Adrenal gland (tissue), 12 donors: ENCODE data around the gene CADM1. TPM values are rescaled to one million over a fixed set of nuclear protein-coding genes. Genes with fewer than 3 reads are reported as not detected.

Source experiments
- DNase-seq, 7 donors: peaks; one replicate each; pipeline ENCODE4 v3.0.0-alpha.2; 2019 to 2020
- H3K27ac ChIP-seq, 5 donors: fragments of 200-600 bp; sonication (generic) in 4 of 5; 1 replicate in 3 of 5; 2 replicates in 2 of 5; pipeline versions ENCODE4 v1.5.1 to v1.8.0; 2016 to 2020; ENCODE audit warnings: mild to moderate bottlenecking in 1 of 5
- H3K27me3 ChIP-seq: fragments of 200-600 bp; 2 replicates; pipeline ENCODE4 v1.8.0; 2021
- H3K36me3 ChIP-seq, 2 donors: fragments of 200-600 bp; replicated peaks in 1 of 2; 1 replicate in 1 of 2; 2 replicates in 1 of 2; pipeline versions ENCODE4 v1.5.1 to v1.8.0; 2018 to 2022
- H3K4me1 ChIP-seq, 2 donors: fragments of 200-600 bp; replicated peaks in 1 of 2; 1 replicate in 1 of 2; 2 replicates in 1 of 2; pipeline versions ENCODE4 v1.5.1 to v1.8.0; 2018 to 2021
- H3K4me3 ChIP-seq, 4 donors: fragments of 200-600 bp; sonication (generic) in 3 of 4; one replicate each; pipeline ENCODE4 v1.5.1; 2016 to 2018
- H3K9me3 ChIP-seq, 3 donors: fragments of 200-600 bp; sonication (generic) in 1 of 3; replicated peaks in 1 of 3; 1 replicate in 2 of 3; 2 replicates in 1 of 3; pipeline versions ENCODE4 v1.5.1 to v1.8.0; 2016 to 2021
- POLR2A ChIP-seq, 2 donors: fragments of 450-650 bp; IDR thresholded peaks; one replicate each; pipeline ENCODE4 v1.6.1; 2017; ENCODE audit warnings: antibody characterized with exemption in 2 of 2, mild to moderate bottlenecking in 2 of 2, moderate library complexity in 1 of 2
- WGBS, 4 donors: extraction: QIAGEN DNeasy Blood & Tissue Kit in 2 of 4; methylation state at CpG; one replicate each; pipeline versions ENCODE4 v1.1.5 to v1.1.7; 2013 to 2017; 5-methylcytosine and 5-hydroxymethylcytosine counted together
- intact Hi-C, 2 donors: fragments of 100-400 bp; cut with DNase I; formaldehyde crosslinking; loops; one replicate each; pipeline versions ENCODE4 v1.14.1 to v1.15.0; 2022 to 2023
- polyA plus RNA-seq, 3 donors: library from polyadenylated mRNA; stranded (reverse); fragments of 200-250 nt in 2 of 3; fragments of 350-450 nt in 1 of 3; fragmentation: Illumina TruSeq in 1 of 3; extraction: RNeasy Lipid Tissue Mini Kit (QIAGEN cat#74804) in 1 of 3; gene quantifications; one replicate each; pipeline ENCODE4 v1.2.3, GENCODE V29; 2013 to 2014
- total RNA-seq, 9 donors: library from RNA; depleted of rRNA in 4 of 9; stranded (reverse); fragments of >200 nt in 4 of 9; fragments of 120-200 nt in 1 of 9; fragmentation: NEBNext Ultra II Directional in 1 of 9; extraction: Animal tissue kit (Norgen Biotek cat#: 25700) in 1 of 9; gene quantifications; one replicate each; pipeline versions ENCODE4 v1.1.0 to v1.2.4, GENCODE V29; 2013 to 2023
- TF ChIP-seq, protein P1 (sequence below), 6 experiments: fragments of 450-650 bp in 4 of 6; fragments of 200-600 bp in 2 of 6; sonication (generic) in 1 of 6; IDR thresholded peaks; 1 replicate in 5 of 6; 2 replicates in 1 of 6; pipeline versions ENCODE4 v1.5.1 to v1.8.0; 2016 to 2021; ENCODE audit warnings: antibody characterized with exemption in 6 of 6, mild to moderate bottlenecking in 2 of 6, moderate library complexity in 1 of 6
- donor health status: healthy with polysubstance abuse.
- donor health status: Bipolar disorder and iron deficiency.
- donor health status: DM: yes; HTN: yes; CAD: no.
- donor health status: DM: no; HTN: no; CAD: no.
- donor health status: DM: no; HTN: no; CAD: no.
- donor health status: DM: yes; HTN: yes; CAD: no.

CADM1 gene
- total and polyA plus RNA-seq, 12 donors, result 21.6 to 256 (median 39.8) TPM

DNA sequence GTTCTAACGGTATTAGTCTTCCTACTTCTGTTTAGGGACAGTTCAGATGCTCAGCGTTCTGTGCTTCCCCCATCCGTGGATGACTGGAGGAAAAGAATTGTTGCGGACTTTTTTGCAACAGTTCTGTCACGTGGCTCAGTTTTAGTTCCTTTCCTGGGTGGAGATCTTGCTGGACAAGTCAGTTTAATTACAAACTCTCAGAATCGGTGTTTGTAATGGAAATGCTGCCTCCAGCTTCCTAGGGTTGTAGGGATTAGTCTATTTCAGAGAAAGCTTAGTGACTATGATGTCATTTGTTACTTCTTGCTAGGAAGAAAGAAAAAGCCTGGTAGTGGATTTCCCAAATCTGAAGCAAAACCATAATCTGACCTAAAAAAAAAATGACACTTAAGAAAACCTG is 320.4 kb downstream of the CADM1 start:
- no peak for DNase-seq
- H3K27ac ChIP-seq, result no peak overlapping the region
- H3K9me3 ChIP-seq, result no peaks in the 10 kb centered on the region
- no peak overlapping the region for H3K4me3 ChIP-seq
- peaks cover 0 to 7% of the 10 kb centered on the region in 2 donors for H3K4me1 ChIP-seq
- H3K36me3 ChIP-seq, result no peaks in the 10 kb centered on the region
- no peaks in the 10 kb centered on the region for H3K27me3 ChIP-seq
- intact Hi-C loops, result no loop called here
- 83 to 88% (median 87%) methylated on average over 6 of the region's 6 CpGs for WGBS, 4 donors
- no peak for TF ChIP-seq POLR2A (IDR thresholded peaks at IDR 0.05)
- TF ChIP-seq, protein P1, sequence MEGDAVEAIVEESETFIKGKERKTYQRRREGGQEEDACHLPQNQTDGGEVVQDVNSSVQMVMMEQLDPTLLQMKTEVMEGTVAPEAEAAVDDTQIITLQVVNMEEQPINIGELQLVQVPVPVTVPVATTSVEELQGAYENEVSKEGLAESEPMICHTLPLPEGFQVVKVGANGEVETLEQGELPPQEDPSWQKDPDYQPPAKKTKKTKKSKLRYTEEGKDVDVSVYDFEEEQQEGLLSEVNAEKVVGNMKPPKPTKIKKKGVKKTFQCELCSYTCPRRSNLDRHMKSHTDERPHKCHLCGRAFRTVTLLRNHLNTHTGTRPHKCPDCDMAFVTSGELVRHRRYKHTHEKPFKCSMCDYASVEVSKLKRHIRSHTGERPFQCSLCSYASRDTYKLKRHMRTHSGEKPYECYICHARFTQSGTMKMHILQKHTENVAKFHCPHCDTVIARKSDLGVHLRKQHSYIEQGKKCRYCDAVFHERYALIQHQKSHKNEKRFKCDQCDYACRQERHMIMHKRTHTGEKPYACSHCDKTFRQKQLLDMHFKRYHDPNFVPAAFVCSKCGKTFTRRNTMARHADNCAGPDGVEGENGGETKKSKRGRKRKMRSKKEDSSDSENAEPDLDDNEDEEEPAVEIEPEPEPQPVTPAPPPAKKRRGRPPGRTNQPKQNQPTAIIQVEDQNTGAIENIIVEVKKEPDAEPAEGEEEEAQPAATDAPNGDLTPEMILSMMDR (IDR thresholded peaks at IDR 0.05), result no peak

DNA sequence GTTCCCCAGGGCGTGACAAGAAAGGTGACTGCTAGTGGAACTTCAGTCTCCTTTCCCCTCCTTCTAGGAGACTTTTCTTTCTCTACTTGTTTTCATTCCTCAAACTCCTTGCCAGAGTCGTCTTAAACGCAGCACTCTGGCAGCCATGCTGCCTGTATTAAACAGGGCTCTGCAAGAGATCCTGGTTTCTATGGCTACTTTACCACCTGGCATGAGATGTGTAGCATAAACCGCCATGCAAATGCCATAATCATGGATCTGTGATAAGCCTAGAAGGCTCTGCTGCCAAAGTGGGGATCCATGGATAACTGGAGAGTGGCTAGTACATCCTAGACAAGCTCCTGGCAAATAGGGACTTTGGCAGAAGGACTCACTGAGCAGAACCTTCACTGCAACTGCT is 321.1 kb downstream of the CADM1 start:
- Histone ChIP-seq H3K27me3 (no peaks in the 10 kb centered on the region), H3K4me1 (peaks cover 0 to 7% of the 10 kb centered on the region in 2 donors), H3K36me3 (no peaks in the 10 kb centered on the region), H3K9me3 (no peaks in the 10 kb centered on the region), H3K27ac (no peak overlapping the region), H3K4me3 (no peak overlapping the region)
- intact Hi-C loops, result no loop called here
- 87 to 98% (median 94%) methylated on average over 4 of the region's 4 CpGs for WGBS, 4 donors
- DNase-seq, result no peak
- TF ChIP-seq POLR2A (IDR thresholded peaks at IDR 0.05), result no peak
- TF ChIP-seq, protein P1 (IDR thresholded peaks at IDR 0.05), result no peak

DNA sequence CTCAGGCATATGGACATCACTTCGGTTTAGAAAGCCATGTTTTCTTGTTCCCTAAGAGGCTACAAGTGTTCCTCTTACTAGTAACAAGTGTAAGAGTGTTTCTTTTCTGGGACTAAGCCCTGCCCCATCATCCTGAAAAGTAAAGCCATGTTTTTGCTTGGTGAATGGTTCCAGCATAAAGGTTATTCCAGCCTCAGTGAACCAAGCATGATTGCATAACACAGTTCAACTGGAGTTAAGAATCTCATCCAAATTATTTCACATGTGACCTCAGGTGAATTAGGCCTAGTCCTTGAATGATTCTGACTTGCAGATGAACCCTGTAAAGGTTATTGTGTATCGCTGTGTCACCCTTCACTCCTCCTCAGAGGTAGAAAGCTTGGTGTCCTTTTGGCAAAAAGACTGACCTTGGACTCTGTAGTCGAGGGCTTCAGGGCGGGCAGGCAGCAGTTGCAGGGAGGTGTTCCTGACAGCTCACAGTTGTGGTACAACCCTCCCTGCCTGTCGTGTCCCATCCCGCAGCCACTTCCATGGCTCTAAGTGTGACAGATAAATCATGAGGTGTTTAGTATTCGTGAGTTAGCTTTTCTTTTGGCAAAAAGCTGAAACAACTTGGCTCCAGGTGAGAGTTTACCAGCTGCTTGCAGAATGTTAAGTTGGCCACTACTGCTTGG is 321.8 kb downstream of the CADM1 start:
- Histone ChIP-seq H3K27ac (no peak overlapping the region), H3K4me1 (peaks cover 0 to 7% of the 10 kb centered on the region in 2 donors), H3K4me3 (no peak overlapping the region), H3K27me3 (no peaks in the 10 kb centered on the region), H3K9me3 (no peaks in the 10 kb centered on the region), H3K36me3 (no peaks in the 10 kb centered on the region)
- no peak for DNase-seq
- TF ChIP-seq, protein P1 (IDR thresholded peaks at IDR 0.05), result no peak
- no peak for TF ChIP-seq POLR2A (IDR thresholded peaks at IDR 0.05)
- intact Hi-C loops, result no loop called here
- WGBS, 4 donors, result 41 to 61% (median 51%) methylated on average over 6 to 7 of the region's 7 CpGs

DNA sequence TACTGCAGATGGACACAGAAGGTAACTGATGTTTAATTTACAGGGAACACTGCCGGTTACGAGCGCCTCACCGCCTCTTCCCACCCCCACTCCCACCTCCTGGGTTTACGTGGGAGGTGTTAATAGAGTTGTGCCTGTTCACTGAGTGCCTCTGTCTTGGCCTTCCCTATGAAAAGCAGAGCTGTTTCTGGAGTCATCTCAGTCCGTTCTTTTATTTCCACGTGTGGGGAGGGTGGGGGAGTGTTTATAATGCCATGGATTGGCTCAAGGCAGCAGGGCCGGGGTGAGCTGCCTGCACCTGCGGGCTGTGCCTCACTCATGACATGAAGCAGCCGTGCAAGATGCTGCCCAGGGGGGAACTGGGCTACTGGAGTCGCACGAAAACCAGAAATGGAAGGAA is 322.7 kb downstream of the CADM1 start:
- H3K27me3 ChIP-seq, result no peaks in the 10 kb centered on the region
- WGBS, 4 donors, result 82 to 91% (median 83%) methylated on average over 12 of the region's 12 CpGs
- no peaks in the 10 kb centered on the region for H3K9me3 ChIP-seq
- no peak overlapping the region for H3K27ac ChIP-seq
- no peak for DNase-seq
- H3K4me1 ChIP-seq, result peaks cover 0 to 7% of the 10 kb centered on the region in 2 donors
- TF ChIP-seq, protein P1 (IDR thresholded peaks at IDR 0.05), result no peak
- TF ChIP-seq POLR2A (IDR thresholded peaks at IDR 0.05), result no peak
- intact Hi-C loops, result no loop called here
- H3K4me3 ChIP-seq, result no peak overlapping the region
- H3K36me3 ChIP-seq, result no peaks in the 10 kb centered on the region
